Stimulated activated memory B cell treated with anti-CD40 and anti-IgM and Interleukin-4, amounts not matched to agents 10 μg/mL and 1 μg/mL and 100 μg/mL, for 72 hours (primary cell): ENCODE data around the gene PIGR.
"Not testable (repeated sequence)": the region's sequence is repeated elsewhere in the genome, so short reads cannot be mapped to it uniquely, and the experiment has no call there.

Experiments used
- ATAC-seq: fragments of 150-1000 bp; cut with Tn5 transposase; 2 replicates; pipeline ENCODE4 v1.10.0; 2021
- H3K27ac Mint-ChIP-seq: one replicate; pipeline ENCODE4 v1.8.0; 2022; ENCODE audit warnings: mild to moderate bottlenecking, mixed read lengths
- H3K27me3 Mint-ChIP-seq: one replicate; pipeline ENCODE4 v1.8.0; 2022; ENCODE audit warnings: mixed read lengths
- H3K36me3 Mint-ChIP-seq: one replicate; pipeline ENCODE4 v1.8.0; 2022; ENCODE audit warnings: mixed read lengths
- H3K4me1 Mint-ChIP-seq: one replicate; pipeline ENCODE4 v1.8.0; 2022; ENCODE audit warnings: mixed read lengths
- H3K4me3 Mint-ChIP-seq: one replicate; pipeline ENCODE4 v1.8.0; 2022; ENCODE audit warnings: mild to moderate bottlenecking, moderate library complexity, mixed read lengths
- H3K9me3 Mint-ChIP-seq: one replicate; pipeline ENCODE4 v1.8.0; 2022; ENCODE audit warnings: mixed read lengths

The PIGR gene

DNA sequence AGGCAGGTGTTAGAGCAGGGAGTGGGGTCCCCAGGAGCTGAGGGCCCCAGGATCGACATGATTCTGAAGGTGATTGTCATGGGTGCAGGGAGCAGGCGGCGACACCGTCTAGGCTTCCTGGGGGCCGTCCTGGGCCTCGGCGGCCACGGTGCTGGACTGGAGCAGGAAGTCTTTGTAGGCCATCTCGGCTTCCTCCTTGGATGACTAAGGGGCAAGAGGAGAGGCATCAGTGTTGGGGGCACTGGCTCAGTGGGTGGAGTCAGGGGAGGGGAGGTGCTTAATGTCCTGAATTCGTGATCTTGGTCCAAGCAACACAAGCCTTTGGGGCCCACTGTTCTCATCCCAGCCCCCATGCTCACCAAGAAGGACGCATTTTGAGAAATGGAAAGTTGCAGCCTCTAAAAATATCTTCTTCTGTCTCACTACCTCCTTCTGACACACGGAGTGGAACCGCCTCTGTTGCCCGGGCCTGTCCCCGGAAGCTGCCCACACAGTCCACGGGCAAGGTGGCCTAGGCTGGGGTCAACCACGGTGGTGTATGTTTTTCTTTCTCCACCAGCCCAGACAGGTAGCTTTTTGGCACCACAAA lies 16.0 kb downstream of the PIGR start:
- H3K4me1 Mint-ChIP-seq = peaks cover 54% of the 10 kb centered on the region
- no peaks in the 10 kb centered on the region for H3K9me3 Mint-ChIP-seq
- peak; percentile 93 for ATAC-seq

GRCh38 chr1:206929524-206929923 lies 16.7 kb downstream of the PIGR start:
- H3K4me1 Mint-ChIP-seq = peaks cover 54% of the 10 kb centered on the region
- H3K4me3 Mint-ChIP-seq = peak overlapping the region; percentile 69
- ATAC-seq = no peak
- no peaks in the 10 kb centered on the region for H3K27me3 Mint-ChIP-seq
- peak overlapping the region; percentile 98 for H3K27ac Mint-ChIP-seq
- H3K9me3 Mint-ChIP-seq = no peaks in the 10 kb centered on the region
- no peaks in the 10 kb centered on the region for H3K36me3 Mint-ChIP-seq

More for the DNA sequence above, 16.0 kb downstream of the PIGR start:
- Mint-ChIP-seq H3K4me3 (peak overlapping the region; percentile 69), H3K27ac (peak overlapping the region; percentile 98), H3K36me3 (no peaks in the 10 kb centered on the region), H3K27me3 (no peaks in the 10 kb centered on the region)

- H3K4me1 Mint-ChIP-seq = peaks cover 31% of the 10 kb centered on the region
- no peak for ATAC-seq
- no peaks in the 10 kb centered on the region for H3K9me3 Mint-ChIP-seq
- H3K36me3 Mint-ChIP-seq = no peaks in the 10 kb centered on the region
- H3K4me3 Mint-ChIP-seq = no peak overlapping the region
- no peak overlapping the region for H3K27ac Mint-ChIP-seq
- H3K27me3 Mint-ChIP-seq = no peaks in the 10 kb centered on the region
These were observed 20.0 kb downstream of the PIGR start for GRCh38 chr1:206926286-206926685.

DNA sequence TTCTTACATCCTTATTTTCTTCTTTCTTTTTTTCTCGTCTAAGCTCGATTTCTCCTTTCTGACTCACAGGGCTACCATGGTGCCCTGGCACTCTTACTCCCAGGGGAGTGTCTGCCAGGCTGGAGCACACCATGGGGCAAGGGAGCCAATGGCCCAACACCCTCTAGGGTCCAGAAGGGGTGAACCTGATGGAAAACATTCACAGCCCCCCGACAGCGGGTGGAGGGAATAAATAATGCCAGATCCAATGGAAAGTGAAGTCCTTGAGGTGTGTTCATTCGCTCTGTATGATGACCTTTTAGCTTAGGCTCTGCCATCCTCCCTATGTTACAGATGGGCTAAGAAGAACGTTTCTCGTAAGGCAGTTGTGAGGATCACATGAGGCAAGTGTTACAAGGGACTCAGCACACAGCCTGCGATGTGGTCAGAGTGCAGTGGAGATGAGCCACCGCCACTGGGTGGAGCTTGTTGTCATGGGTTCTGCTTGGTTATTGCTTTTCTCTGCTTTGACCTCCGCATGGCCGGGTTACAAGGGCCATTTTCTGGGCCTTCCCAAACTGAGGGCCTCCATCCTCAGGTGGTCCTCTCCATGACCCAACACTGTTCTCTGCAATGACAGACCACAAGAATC lies 21.0 kb downstream of the PIGR start:
- Mint-ChIP-seq H3K4me1 (peaks cover 25% of the 10 kb centered on the region), H3K9me3 (no peaks in the 10 kb centered on the region), H3K27ac (no peak overlapping the region), H3K27me3 (no peaks in the 10 kb centered on the region), H3K36me3 (peaks cover 8% of the 10 kb centered on the region), H3K4me3 (no peak overlapping the region)
- peak; percentile 83 for ATAC-seq

DNA sequence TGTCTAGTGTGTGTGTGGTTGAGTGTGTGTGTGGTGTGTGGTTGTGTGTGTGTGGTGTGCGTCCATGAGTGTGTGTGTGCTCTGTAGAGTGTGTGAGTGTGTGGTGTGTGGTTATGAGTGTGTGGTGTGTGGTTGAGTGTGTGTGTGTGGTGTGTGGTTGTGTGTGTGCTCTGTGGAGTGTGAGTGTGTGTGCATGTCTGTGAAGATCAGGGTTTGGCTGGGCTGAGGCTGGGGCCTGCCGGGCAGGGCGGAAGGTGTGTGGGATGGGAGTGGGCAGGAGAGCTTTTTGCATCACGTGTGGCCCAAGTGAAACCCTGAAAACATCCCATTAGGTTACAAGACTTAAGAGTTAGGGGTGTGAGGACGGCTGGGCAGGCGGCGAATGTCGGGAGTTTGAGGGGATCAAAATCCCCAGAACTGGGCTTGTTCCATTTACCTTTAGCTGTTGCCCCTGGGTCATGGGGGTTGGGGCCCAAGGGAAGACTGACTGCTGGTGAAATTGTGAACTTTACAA lies 21.6 kb downstream of the PIGR start:
- Mint-ChIP-seq H3K27me3 (no peaks in the 10 kb centered on the region), H3K36me3 (peaks cover 14% of the 10 kb centered on the region), H3K4me3 (no peak overlapping the region), H3K27ac (no peak overlapping the region), H3K9me3 (no peaks in the 10 kb centered on the region), H3K4me1 (peaks cover 21% of the 10 kb centered on the region)
- ATAC-seq = peak; percentile 54

GRCh38 chr1:206923961-206924557 lies 22.2 kb downstream of the PIGR start:
- not testable (repeated sequence) for H3K27ac Mint-ChIP-seq, ATAC-seq, H3K27me3 Mint-ChIP-seq, H3K4me3 Mint-ChIP-seq, H3K9me3 Mint-ChIP-seq
- Mint-ChIP-seq H3K4me1 (peaks cover 16% of the 10 kb centered on the region), H3K36me3 (peaks cover 19% of the 10 kb centered on the region)

- Mint-ChIP-seq H3K27ac (no peak overlapping the region), H3K9me3 (no peaks in the 10 kb centered on the region), H3K27me3 (no peaks in the 10 kb centered on the region), H3K4me1 (peaks cover 19% of the 10 kb centered on the region), H3K36me3 (peaks cover 23% of the 10 kb centered on the region), H3K4me3 (no peak overlapping the region)
- ATAC-seq = peak; percentile 86
These were observed 23.0 kb downstream of the PIGR start for GRCh38 chr1:206923009-206923960.

GRCh38 chr1:206922524-206922923 lies 23.7 kb downstream of the PIGR start:
- peaks cover 19% of the 10 kb centered on the region for H3K4me1 Mint-ChIP-seq
- H3K27ac Mint-ChIP-seq = no peak overlapping the region
- no peak for ATAC-seq
- H3K9me3 Mint-ChIP-seq = no peaks in the 10 kb centered on the region
- H3K27me3 Mint-ChIP-seq = no peaks in the 10 kb centered on the region
- no peak overlapping the region for H3K4me3 Mint-ChIP-seq
- peaks cover 31% of the 10 kb centered on the region for H3K36me3 Mint-ChIP-seq

DNA sequence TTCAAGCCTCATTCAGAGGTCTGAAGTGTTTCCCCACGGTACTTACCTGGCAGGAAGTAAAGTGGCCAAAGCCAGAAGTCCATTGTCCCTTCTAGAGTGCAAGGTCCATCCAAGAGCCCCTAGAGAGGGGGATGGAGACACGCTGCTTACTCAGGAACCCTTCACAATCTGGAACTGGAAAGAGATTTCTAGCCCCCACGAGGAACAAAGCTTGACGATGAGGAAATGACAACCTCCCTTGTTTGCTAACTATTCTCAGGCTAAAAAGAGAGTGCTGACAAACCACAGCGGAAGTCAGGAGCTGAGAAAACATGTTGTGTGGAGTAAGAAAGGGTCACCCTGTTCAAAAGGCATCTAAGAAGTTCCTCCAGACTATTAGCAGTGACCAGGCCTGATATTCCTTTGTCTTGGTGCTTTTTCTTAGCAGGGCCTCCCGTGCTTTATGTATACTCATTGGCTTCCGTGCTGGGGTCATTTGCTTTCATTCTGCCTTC lies 24.4 kb downstream of the PIGR start, which contains the start of gene FCMR:
FCMR (minus strand) TSS at position 170 of the 494 bp plus-strand sequence; CDS start at position 83, 87 bp downstream.
- Mint-ChIP-seq H3K27ac (no peak within 1 kb of the TSS), H3K9me3 (no peaks in the 10 kb centered on the region), H3K4me3 (no peak within 1 kb of the TSS), H3K27me3 (no peaks in the 10 kb centered on the region), H3K4me1 (peaks cover 24% of the 10 kb centered on the region), H3K36me3 (peaks cover 38% of the 10 kb centered on the region)
- ATAC-seq = peak; percentile 34

GRCh38 chr1:206918076-206918475 lies 28.2 kb downstream of the PIGR start:
- no peak overlapping the region for H3K27ac Mint-ChIP-seq
- no peak for ATAC-seq
- no peak overlapping the region for H3K4me3 Mint-ChIP-seq
- H3K36me3 Mint-ChIP-seq = peaks cover 70% of the 10 kb centered on the region
- no peaks in the 10 kb centered on the region for H3K27me3 Mint-ChIP-seq
- H3K9me3 Mint-ChIP-seq = no peaks in the 10 kb centered on the region
- H3K4me1 Mint-ChIP-seq = peaks cover 62% of the 10 kb centered on the region

- no peak overlapping the region for H3K4me3 Mint-ChIP-seq
These were observed 30.1 kb downstream of the PIGR start for GRCh38 chr1:206916000-206916709.

DNA sequence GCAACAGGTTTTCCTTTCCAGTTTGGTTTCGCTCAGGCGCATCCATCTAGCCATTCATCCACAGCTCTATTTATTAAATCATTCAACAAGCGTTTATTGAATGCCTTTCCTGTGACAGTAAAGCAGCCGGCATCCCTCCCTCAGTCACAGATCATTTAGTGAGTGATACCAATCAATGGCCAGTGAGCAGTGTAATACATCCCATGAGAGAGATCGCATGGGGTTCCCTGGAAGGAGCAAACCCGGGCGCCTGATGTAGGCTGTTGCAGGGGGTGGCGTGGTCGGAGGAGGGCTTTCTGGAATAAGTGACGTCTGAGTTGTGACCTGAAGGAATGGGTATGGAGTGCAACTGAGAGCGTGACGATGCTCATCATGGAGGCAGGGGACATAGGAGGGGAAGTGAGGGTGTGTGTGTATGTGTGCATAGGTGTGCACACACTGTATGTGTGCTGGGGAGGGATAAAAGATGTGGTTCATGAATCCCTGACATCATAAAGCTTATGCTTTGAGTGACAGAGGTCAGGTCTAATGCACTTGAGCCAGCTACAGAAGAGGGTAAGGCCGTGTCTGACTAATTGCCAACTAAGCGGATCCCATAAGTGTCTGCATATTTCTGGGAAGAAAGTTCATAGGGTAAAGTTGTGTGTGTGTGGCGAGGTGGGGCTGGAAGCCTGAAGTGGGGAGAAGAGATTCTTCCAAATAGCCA lies 31.1 kb downstream of the PIGR start:
- Mint-ChIP-seq H3K27me3 (no peaks in the 10 kb centered on the region), H3K4me3 (no peak overlapping the region), H3K27ac (no peak overlapping the region), H3K4me1 (peaks cover 84% of the 10 kb centered on the region), H3K9me3 (no peaks in the 10 kb centered on the region), H3K36me3 (peaks cover 87% of the 10 kb centered on the region)
- ATAC-seq = no peak

More at GRCh38 chr1:206916000-206916709, 30.1 kb downstream of the PIGR start:
- Mint-ChIP-seq H3K27me3 (no peaks in the 10 kb centered on the region), H3K9me3 (no peaks in the 10 kb centered on the region), H3K36me3 (peaks cover 88% of the 10 kb centered on the region), H3K27ac (no peak overlapping the region), H3K4me1 (peaks cover 81% of the 10 kb centered on the region)
- no peak for ATAC-seq

DNA sequence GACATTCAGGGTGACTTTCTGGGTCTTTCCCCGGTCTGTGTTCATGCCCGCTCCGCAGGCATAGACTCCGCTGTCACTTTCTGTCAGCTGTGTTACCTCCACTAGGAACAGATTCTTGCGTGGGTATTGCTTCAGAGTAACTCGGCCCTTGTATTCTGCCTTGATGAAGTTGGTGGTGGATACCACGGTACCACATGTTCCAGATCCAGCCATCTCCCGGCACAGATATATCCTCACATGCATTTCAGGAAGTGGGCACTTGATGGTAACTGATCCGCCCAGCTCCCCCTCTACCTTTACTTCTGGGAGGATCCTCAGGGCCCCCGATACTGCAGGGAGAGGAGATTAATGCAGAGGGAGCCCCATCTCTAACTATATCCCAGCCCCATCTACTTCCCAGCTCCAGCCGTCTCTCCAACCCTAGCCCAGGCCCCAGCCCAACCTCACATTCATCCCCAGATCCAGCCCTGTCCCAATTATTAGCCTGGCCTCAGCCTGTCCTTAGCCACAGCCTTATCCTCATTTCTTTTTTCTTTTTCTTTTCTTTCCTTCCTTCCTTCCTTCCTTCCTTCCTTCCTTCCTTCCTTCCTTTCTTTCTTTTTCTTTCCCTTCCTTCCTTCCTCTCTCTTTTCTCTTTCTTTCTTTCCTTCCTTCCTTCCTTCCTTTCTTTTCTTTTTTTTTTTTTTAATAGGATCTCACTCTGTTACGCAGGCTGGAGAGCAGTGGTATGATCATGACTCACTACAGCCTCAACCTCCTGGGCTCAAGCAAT lies 32.3 kb downstream of the PIGR start:
- no peaks in the 10 kb centered on the region for H3K27me3 Mint-ChIP-seq
- ATAC-seq = no peak
- no peaks in the 10 kb centered on the region for H3K9me3 Mint-ChIP-seq
- peaks cover 90% of the 10 kb centered on the region for H3K4me1 Mint-ChIP-seq
- peaks cover 78% of the 10 kb centered on the region for H3K36me3 Mint-ChIP-seq
- H3K27ac Mint-ChIP-seq = no peak overlapping the region
- H3K4me3 Mint-ChIP-seq = peak overlapping the region; percentile 26
